Measurements from ENCODE around the gene KATNBL1.

Gene KATNBL1, protein sequence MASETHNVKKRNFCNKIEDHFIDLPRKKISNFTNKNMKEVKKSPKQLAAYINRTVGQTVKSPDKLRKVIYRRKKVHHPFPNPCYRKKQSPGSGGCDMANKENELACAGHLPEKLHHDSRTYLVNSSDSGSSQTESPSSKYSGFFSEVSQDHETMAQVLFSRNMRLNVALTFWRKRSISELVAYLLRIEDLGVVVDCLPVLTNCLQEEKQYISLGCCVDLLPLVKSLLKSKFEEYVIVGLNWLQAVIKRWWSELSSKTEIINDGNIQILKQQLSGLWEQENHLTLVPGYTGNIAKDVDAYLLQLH

DNA sequence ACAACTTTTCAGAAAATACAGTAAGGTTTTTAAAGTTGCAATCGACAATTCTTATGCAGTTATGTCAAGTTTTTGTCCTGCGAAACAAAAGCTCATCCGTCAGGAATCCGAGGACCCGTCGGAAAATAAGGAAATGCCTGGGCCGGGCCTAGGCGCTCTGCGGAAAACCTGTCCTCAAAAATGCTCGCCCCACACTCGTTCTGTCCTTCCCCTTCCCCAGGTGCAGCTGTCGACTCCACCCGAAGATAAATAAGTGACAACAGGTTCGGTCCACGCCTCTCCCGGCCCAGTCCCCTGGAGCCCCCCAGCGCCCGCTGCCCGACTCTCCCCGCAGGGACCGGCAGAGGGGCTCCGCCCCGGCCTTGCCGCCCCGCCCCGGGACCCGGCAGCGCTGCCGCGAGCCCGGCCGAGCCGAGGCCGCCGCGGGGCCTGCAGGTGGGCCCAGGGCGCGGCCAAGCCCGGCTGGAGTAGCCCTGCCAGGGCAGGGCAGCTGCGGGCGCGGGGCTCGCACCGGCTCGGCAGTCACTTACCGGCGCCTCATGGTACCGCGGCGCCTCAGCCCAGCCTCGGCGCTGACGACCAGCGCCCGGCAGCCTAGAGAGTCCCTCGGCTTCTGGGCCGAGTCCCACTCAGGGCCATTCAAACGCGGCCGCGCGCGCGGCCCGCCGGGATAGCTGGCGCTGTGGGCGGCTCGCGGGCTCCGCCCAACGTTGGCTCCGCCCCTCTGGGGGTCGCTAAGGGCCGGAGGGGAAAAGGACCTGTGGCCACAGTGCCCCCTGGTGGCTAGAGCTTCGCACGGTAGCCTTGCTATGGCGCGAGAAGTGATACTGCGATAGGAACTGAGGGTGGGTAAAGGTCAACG lies at the start of gene KATNBL1:
TSS of gene KATNBL1 (minus strand) at position 676 of the 862 bp plus-strand sequence. CDS start 46,420 bp downstream, outside the sequence.
- DNase-seq (ENCODE audit: low spot score), result peak; percentile 98
- TF ChIP-seq, protein P1, sequence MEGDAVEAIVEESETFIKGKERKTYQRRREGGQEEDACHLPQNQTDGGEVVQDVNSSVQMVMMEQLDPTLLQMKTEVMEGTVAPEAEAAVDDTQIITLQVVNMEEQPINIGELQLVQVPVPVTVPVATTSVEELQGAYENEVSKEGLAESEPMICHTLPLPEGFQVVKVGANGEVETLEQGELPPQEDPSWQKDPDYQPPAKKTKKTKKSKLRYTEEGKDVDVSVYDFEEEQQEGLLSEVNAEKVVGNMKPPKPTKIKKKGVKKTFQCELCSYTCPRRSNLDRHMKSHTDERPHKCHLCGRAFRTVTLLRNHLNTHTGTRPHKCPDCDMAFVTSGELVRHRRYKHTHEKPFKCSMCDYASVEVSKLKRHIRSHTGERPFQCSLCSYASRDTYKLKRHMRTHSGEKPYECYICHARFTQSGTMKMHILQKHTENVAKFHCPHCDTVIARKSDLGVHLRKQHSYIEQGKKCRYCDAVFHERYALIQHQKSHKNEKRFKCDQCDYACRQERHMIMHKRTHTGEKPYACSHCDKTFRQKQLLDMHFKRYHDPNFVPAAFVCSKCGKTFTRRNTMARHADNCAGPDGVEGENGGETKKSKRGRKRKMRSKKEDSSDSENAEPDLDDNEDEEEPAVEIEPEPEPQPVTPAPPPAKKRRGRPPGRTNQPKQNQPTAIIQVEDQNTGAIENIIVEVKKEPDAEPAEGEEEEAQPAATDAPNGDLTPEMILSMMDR (IDR thresholded peaks at IDR 0.05; ENCODE audit: extremely low read depth, missing control alignments), result peak; percentile 79

DNA sequence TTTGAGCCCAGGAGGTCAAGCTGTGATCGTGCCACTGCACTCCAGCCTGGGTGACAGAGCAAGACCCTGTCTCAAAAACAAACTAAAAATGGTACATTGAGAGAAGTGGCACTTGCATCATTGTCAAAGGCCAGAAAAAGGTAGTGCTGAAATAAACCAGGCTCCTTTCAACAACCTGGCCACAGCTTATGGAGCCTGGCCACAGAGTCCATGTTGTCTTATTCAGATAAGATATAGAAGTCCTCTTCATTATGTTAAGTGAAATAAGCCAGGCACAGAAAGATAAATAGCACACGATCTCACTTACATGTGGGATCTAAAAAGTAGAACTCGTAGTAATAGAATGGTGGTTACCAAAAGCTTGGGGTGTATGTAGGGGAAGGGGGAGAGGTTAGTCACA lies 49.7 kb upstream of the KATNBL1 start:
- no peak for DNase-seq (ENCODE audit: low spot score)
- TF ChIP-seq, protein P1 (IDR thresholded peaks at IDR 0.05; ENCODE audit: extremely low read depth, missing control alignments), result no peak

DNA sequence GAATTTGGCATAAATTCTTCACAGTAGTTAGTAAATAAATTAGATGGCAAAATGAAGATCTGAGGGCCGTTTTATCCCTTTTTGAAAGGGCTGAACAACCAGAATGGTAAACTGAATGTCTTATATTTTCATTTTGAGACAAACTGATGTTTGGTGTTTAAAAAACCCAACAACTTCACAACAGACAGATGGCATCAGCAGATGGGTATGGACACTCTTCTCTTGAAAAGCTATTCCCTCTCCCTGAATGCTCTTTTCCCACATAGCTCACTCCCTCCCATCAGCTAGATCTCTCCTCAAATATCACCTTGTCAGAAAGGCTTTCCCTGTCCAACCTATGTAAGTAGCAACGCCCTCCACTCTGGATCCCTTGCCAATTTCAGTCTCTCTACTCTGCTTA lies 48.3 kb upstream of the KATNBL1 start:
- DNase-seq (ENCODE audit: low spot score), result no peak
- TF ChIP-seq, protein P1 (IDR thresholded peaks at IDR 0.05; ENCODE audit: extremely low read depth, missing control alignments), result no peak

DNA sequence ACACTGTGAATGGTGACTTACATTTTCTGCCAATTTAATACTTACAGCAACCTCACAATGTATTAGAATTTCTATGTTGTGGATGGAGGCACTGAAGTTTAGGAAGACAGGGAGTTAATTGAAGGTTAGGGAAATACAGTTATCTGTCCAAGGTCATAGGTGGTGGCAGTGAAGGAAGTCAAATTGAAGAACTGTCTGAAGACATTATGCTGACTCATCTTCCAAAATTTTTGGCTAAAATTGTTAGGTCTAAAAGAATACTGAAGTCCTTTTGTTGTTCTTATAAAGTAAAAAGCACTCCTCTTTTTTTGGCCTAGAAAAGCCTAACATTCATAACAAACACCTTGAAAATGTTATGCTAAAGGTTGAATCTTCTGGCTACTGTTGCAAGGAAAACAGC lies 42.6 kb upstream of the KATNBL1 start:
- DNase-seq (ENCODE audit: low spot score), result no peak
- TF ChIP-seq, protein P1 (IDR thresholded peaks at IDR 0.05; ENCODE audit: extremely low read depth, missing control alignments), result no peak

DNA sequence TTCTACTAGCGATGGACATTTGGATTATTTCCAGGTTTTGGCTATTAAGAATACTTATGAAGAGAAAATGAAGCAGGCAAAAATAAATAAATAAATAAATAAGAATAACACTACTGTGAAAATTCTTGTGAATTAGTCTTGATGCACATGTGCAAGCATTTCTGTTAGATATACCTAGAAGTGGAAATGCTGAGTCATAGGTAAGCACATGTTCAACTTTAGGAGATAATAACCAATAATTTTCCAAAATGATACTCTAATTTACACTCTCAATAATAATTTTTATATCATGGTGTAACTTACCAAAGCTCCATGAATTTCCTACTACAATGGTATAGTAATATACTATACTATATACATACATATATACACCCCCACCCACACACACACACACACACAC lies 38.3 kb upstream of the KATNBL1 start:
- TF ChIP-seq, protein P1 (IDR thresholded peaks at IDR 0.05; ENCODE audit: extremely low read depth, missing control alignments), result no peak
- DNase-seq (ENCODE audit: low spot score), result no peak

DNA sequence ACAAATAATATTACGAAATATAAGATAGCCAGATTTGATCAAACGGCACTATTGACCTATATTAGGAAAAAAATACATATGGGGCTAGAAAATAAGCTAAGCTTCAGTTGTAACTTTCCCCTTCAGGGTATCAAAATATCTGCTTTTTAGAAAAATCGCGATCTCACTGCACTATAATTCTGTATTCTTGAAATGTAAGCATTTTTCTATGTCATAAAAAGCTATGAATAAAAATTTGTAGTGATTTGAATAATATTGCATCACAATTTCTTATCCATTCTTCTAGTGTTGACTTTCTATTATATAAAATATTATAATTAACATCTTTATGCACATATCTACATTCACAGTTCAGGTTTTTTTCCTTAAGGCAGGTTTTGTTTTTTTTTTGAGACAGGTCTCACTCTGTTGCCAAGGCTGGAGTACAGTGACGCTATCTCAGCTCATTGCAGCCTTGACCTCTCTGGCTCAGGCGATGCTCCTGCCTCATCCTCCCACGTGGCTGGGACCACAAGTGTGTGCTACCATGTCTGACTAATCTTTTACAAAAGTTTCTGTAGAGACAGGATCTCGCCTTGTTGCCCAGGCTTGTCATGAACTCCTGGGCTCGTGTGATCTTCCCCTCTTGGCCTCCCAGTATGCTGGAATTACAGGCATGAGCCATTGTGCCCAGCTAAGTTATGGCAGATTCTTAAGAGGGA lies 36.5 kb upstream of the KATNBL1 start:
- TF ChIP-seq, protein P1 (IDR thresholded peaks at IDR 0.05; ENCODE audit: extremely low read depth, missing control alignments), result no peak
- DNase-seq (ENCODE audit: low spot score), result no peak
